ENCODE results near the gene KIF6.

- no peak for TF ChIP-seq CTCF (IDR thresholded peaks at IDR 0.05; ENCODE audit: borderline replicate concordance, extremely low read depth, low read length, poor library complexity, severe bottlenecking)
- TF ChIP-seq EZH2 (IDR thresholded peaks at IDR 0.05; ENCODE audit: borderline replicate concordance, low read depth, low read length, severe bottlenecking) = no peak
These were observed 107.7 kb downstream of the KIF6 start for GRCh38 chr6:39617520-39617919.
